ENCODE measurements around the gene HAO1. TPM values are rescaled to one million over a fixed set of nuclear protein-coding genes. Genes with fewer than 3 reads are reported as not detected.

Gene HAO1
- total RNA-seq, 1 donor from 2014 or later = 0.20 TPM

GRCh38 chr20:7902879-7903278, 37.4 kb downstream of the HAO1 start:
- Histone ChIP-seq H3K79me2 (ENCODE audit: insufficient read depth, low read length) (no peaks in the 10 kb centered on the region), H3K9ac (ENCODE audit: low read length) (no peak overlapping the region), H4K20me1 (ENCODE audit: insufficient read depth, low read length) (no peaks in the 10 kb centered on the region), H3K36me3 (ENCODE audit: insufficient read depth, low read length) (no peaks in the 10 kb centered on the region), H3K4me2 (ENCODE audit: low read length) (no peak overlapping the region), H3K27me3 (ENCODE audit: insufficient read depth, low read length) (peaks cover 3% of the 10 kb centered on the region), H3K4me1 (ENCODE audit: insufficient read depth, low read length) (no peaks in the 10 kb centered on the region), H3K9me3 (ENCODE audit: insufficient read depth, low read depth, low read length) (no peaks in the 10 kb centered on the region), H2AFZ (ENCODE audit: low read depth, low read length) (no peak overlapping the region), H3K27ac (ENCODE audit: low read depth, low read length) (no peak overlapping the region), H3K4me3 (ENCODE audit: insufficient read depth, low read depth, low read length) (no peak overlapping the region)
- Mint-ChIP-seq H3K4me1 (ENCODE audit: low read depth, unreplicated experiment) (no peaks in the 10 kb centered on the region), H3K27me3 (ENCODE audit: low read depth, unreplicated experiment) (no peaks in the 10 kb centered on the region), H3K9me3 (ENCODE audit: unreplicated experiment) (peaks cover 3% of the 10 kb centered on the region), H3K27ac (ENCODE audit: unreplicated experiment) (no peak overlapping the region), H3K36me3 (ENCODE audit: low read depth, unreplicated experiment) (no peaks in the 10 kb centered on the region), H3K4me3 (ENCODE audit: unreplicated experiment) (no peak overlapping the region)
- FAIRE-seq (no peak), DNase-seq (ENCODE audit: low read depth) (no peak)
- no peak for TF ChIP-seq CTCF (IDR thresholded peaks at IDR 0.05; ENCODE audit: insufficient read depth, low read depth, low read length)
- TF ChIP-seq EZH2 (IDR thresholded peaks at IDR 0.05; ENCODE audit: insufficient read depth, low read length) = no peak

- H3K4me3 Mint-ChIP-seq (ENCODE audit: unreplicated experiment) = no peak overlapping the region
- peaks cover 3% of the 10 kb centered on the region for H3K27me3 ChIP-seq (ENCODE audit: insufficient read depth, low read length)
- no peaks in the 10 kb centered on the region for H3K36me3 Mint-ChIP-seq (ENCODE audit: low read depth, unreplicated experiment)
- FAIRE-seq (no peak), DNase-seq (ENCODE audit: low read depth) (no peak)
- no peak overlapping the region for H3K27ac Mint-ChIP-seq (ENCODE audit: unreplicated experiment)
- TF ChIP-seq CTCF (IDR thresholded peaks at IDR 0.05; ENCODE audit: insufficient read depth, low read depth, low read length) = no peak
- no peak for TF ChIP-seq EZH2 (IDR thresholded peaks at IDR 0.05; ENCODE audit: insufficient read depth, low read length)
- no peak overlapping the region for H3K4me2 ChIP-seq (ENCODE audit: low read length)
- H3K4me1 ChIP-seq (ENCODE audit: insufficient read depth, low read length) = no peaks in the 10 kb centered on the region
- no peak overlapping the region for H3K4me3 ChIP-seq (ENCODE audit: insufficient read depth, low read depth, low read length)
- no peaks in the 10 kb centered on the region for H3K9me3 Mint-ChIP-seq (ENCODE audit: unreplicated experiment)
- no peaks in the 10 kb centered on the region for H3K36me3 ChIP-seq (ENCODE audit: insufficient read depth, low read length)
- no peak overlapping the region for H3K9ac ChIP-seq (ENCODE audit: low read length)
- no peaks in the 10 kb centered on the region for H3K4me1 Mint-ChIP-seq (ENCODE audit: low read depth, unreplicated experiment)
- H3K27ac ChIP-seq (ENCODE audit: low read depth, low read length) = no peak overlapping the region
- no peaks in the 10 kb centered on the region for H4K20me1 ChIP-seq (ENCODE audit: insufficient read depth, low read length)
- H3K9me3 ChIP-seq (ENCODE audit: insufficient read depth, low read depth, low read length) = no peaks in the 10 kb centered on the region
- H2AFZ ChIP-seq (ENCODE audit: low read depth, low read length) = no peak overlapping the region
- H3K79me2 ChIP-seq (ENCODE audit: insufficient read depth, low read length) = no peaks in the 10 kb centered on the region
- H3K27me3 Mint-ChIP-seq (ENCODE audit: low read depth, unreplicated experiment) = no peaks in the 10 kb centered on the region
These were observed 42.4 kb downstream of the HAO1 start for GRCh38 chr20:7897781-7898364.

- Mint-ChIP-seq H3K27me3 (ENCODE audit: low read depth, unreplicated experiment) (no peaks in the 10 kb centered on the region), H3K9me3 (ENCODE audit: unreplicated experiment) (peaks cover 4% of the 10 kb centered on the region), H3K4me3 (ENCODE audit: unreplicated experiment) (no peak overlapping the region), H3K27ac (ENCODE audit: unreplicated experiment) (no peak overlapping the region), H3K36me3 (ENCODE audit: low read depth, unreplicated experiment) (no peaks in the 10 kb centered on the region), H3K4me1 (ENCODE audit: low read depth, unreplicated experiment) (no peaks in the 10 kb centered on the region)
- H3K9ac ChIP-seq (ENCODE audit: low read length) = no peak overlapping the region
- H3K9me3 ChIP-seq (ENCODE audit: insufficient read depth, low read depth, low read length) = no peaks in the 10 kb centered on the region
- H3K4me3 ChIP-seq (ENCODE audit: insufficient read depth, low read depth, low read length) = no peak overlapping the region
- no peak overlapping the region for H2AFZ ChIP-seq (ENCODE audit: low read depth, low read length)
- H3K27me3 ChIP-seq (ENCODE audit: insufficient read depth, low read length) = no peaks in the 10 kb centered on the region
- no peaks in the 10 kb centered on the region for H3K4me1 ChIP-seq (ENCODE audit: insufficient read depth, low read length)
- H3K27ac ChIP-seq (ENCODE audit: low read depth, low read length) = no peak overlapping the region
- H3K36me3 ChIP-seq (ENCODE audit: insufficient read depth, low read length) = no peaks in the 10 kb centered on the region
- DNase-seq (ENCODE audit: low read depth) (no peak), FAIRE-seq (no peak)
- no peaks in the 10 kb centered on the region for H4K20me1 ChIP-seq (ENCODE audit: insufficient read depth, low read length)
- no peaks in the 10 kb centered on the region for H3K79me2 ChIP-seq (ENCODE audit: insufficient read depth, low read length)
- no peak for TF ChIP-seq CTCF (IDR thresholded peaks at IDR 0.05; ENCODE audit: insufficient read depth, low read depth, low read length)
- TF ChIP-seq EZH2 (IDR thresholded peaks at IDR 0.05; ENCODE audit: insufficient read depth, low read length) = no peak
- no peak overlapping the region for H3K4me2 ChIP-seq (ENCODE audit: low read length)
These were observed 47.1 kb downstream of the HAO1 start for GRCh38 chr20:7893014-7893730.
